ENCODE data around the gene AFF3.
"Not testable (repeated sequence)": the region's sequence is repeated elsewhere in the genome, so short reads cannot be mapped to it uniquely, and the experiment has no call there.

AFF3 gene

DNA sequence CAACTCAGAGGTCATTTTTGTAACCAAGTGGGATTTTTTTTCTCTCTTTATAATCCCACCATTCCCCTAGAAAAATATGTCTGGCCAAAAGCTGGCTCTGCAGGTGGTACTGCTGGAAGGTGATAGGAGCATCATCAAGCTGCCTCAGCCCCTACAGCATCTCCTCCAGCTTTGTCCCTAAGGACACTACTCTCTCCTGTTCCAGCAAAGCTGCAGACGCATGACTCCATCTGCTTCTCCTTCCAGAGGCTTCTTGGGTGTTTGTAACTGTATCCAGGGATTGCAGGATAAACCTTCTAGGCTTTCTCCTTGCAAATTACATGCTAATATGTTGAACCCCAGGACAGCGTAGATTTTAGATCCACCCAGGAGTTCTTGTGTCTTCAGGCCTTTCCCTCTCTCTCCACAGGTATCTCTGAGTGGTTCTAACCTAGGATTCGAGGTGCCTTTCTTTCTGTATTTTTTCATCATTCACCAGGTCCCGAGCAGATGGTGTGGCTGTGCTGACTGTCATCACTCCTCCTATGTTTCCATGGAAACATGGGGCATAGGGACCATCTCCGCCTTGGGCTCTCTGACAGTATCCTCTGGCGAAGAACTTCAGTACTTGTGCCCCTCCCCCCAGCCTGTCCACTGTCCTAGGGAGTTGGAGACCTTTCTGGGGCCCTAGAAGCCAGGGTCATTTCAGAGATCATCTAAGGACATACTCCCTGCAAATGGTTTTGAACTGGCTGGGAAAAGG is 34.3 kb downstream of the AFF3 start:
- DNase-seq (ENCODE audit: low read depth), result no peak

DNA sequence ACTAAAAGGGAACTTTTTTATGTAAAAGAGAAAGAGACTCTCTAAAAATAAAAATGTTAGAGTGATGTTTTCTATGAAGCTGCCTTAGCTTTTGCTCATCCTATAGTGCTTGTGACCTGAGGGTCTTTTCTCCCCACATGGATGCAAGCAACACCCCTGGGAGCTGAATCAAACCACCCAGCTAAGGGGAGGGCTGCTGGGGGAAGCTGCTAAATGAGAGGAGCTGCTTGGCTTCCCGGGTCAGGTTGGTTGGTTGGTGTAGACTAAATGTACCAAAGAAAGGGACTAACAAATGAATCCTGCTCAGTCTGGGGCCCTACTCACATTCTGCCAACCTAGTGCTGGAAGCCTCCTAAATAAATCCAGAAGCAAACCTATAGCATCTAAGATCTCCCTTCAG is 35.0 kb downstream of the AFF3 start:
- DNase-seq (ENCODE audit: low read depth), result no peak

DNA sequence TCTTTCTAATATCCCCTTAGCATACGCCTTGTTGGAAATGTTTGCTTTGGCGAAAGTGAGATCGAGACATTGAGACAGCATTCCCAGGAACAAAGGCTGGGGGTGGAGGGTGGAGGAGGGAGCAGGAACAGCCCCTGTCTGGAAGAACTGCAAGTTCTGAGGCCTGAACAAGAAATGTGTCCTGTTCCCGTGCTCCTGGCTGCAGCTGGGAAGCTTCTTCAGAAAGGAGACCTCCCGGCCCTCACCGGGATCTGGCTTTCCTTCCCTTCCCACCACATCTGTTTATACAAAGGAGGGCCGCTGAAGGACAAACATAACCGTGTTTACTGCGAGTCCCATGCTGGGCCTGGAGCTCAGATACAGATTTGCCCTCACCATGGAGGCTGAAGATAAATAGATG is 35.9 kb downstream of the AFF3 start:
- no peak for DNase-seq (ENCODE audit: low read depth)

DNA sequence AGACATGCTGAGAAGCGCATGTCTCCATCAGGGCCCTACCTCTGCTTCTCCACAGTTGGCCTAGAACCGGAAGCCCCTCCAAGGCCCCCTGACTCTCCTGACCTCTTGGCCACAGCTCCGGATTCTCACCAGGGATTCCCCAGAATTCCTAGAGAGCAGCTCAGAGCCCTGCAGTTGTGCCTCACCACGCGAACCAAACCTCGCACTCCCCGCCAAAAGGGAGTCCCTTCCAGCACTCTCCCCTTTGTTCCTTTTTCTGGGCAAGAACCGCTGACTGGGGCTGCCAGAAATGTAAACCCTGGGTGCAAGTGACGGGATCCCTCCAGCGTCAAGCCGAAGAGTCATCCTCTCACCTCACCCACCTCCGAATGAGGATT is 36.7 kb downstream of the AFF3 start:
- no peak for DNase-seq (ENCODE audit: low read depth)

DNA sequence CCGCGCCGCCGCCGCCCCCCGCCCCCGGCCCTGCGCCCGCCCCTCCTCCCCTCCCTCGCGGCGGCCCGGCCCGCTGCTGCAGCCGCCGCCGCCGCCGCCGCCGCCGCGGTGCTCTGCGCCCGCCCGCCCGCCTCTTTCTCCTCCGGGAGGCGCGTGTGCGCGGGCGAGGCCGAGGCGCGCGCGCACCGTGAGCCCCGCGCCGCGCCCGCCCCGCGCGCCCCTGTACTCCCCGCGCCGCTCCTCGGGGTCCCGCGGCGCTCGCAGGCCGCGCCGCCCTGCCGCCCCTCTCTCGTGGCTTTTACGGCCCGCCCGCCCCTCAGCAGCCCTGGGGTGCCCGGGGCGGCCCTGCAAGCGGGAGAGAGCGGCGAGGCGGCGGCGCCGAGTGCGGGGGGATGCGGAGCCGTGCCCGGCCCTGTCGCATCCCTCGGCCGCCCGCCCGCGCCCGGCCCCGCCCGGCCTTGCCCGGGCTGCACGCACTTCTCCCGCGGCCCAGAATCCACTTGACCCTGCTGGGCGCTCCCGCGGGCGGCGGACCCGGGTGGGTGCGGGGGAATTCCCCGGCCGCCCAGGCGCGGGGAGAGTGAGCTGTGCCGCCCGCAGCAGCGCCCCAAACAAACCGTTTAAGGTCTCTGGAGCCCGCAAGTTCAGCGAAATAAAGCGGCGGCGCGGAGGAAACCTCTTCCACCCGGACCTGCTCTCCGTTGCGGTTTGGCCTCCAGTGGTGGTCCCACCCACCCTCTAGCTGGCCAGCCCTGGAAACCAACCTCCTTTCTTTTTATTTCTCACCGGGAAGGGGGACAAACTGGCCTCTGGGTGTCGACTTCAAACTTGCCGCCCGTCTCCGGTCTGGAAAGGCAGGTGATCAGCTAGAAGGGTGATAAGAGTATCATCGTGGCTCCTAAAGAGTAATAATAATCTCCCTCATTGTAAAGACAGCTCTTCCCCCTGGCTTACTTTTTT is 37.4 kb downstream of the AFF3 start:
- no peak for DNase-seq (ENCODE audit: low read depth)

DNA sequence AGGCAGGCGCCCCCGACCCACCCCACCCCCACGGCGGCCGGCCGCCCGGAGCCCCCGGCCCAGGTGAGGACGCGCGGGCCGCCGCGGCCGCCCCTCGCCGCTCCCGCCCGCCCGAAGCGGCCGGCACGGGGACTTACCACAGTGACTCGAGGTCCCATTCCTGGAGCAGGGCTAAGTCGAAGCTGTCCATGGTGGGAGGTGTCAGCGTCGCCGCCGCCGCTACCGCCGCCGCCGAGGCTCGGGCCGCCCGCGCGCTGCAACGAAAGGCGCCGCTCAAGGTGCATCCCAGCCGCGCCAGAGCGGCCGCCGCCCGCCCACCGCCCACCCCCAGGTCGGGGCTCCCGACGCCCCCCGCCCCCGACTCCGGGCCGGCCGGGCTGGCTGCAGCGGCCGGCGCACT is 38.1 kb downstream of the AFF3 start:
- DNase-seq (ENCODE audit: low read depth), result not testable (repeated sequence)

DNA sequence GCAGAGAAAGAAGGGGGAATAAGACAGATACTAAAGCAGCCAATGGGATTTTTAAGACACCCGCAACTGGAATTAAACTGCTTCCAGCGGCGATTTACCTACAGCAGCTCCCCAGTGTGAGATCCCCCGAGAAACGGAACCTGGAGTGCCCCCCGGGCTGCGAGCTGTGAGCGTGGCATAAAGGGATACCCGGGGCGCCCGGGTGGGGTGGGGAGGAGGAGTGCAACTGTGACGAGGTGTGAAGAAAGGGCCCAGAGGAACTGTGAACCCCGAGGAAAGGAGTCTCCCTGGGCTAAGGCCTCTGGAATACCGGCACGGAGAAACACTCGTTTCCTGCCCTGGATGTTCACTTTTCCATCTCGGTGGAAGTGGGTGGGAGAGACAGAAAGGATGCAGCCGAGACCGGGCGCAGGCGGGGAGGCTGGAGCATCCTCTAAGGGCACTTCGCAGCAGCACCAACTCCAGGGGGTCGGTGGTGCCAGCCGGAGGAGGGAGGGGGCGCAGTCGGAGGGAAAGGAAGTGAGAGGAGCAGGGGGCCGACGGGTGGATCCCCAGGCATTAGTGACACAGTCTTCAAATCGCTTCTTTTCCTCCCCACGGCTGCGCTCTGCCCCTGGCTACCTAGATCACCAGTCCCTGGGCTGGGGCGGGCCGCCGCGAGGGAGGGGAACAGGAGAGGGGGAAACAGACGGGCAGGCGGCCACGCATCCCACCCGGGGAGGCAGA is 38.7 kb downstream of the AFF3 start:
- not testable (repeated sequence) for DNase-seq (ENCODE audit: low read depth)

DNA sequence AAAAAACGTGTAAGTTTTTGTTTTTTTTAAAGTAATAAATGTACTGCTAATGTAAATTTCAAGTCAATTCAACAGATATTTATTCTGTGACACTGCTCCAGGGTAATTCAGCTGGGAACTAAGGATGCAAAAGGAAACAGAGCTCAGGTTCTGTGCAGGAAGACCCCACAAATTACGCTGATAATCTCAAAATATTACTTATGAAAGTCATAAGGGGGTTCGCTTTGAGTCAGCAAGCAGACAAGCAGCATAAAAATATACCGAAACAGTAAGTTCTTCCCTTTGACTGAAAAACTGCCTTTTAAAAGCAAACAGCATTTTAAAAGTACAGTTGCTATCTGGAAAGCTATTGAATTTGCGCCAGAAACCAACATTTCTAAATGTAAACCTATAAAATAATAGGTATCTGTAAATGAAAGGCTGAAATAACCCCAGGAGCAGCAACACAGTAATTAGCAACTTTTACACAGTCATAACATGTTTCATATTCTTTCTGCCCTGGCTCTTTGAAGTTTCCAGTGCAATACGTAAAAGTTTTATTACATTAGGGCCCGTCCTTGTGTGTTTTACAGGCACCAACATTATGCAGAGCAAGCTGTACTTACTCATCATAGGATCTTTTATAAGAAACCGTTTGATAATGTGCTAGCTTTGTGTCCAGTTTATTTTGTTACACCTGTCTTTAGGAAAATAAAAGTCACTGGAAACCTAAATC is 39.8 kb downstream of the AFF3 start:
- not testable (repeated sequence) for DNase-seq (ENCODE audit: low read depth)

DNA sequence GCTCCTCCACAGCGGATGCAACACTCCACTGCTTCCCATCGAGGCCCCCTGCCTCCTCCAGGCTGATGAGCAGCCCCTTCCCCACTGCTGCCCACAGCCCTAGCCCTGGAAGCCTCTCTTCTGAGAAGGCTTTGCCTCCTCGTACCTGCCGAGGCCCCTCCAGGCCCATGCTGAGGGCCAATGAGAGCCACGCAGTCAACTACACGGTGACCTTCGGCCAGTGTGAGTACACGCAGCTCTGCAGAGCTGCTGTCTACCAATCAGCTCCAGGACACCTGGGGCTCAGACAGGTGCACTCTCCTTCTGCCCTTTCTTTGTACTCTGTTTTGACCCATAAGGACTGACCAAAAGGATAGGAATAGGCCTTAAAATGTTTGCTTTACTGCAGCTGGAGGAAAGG is 43.5 kb downstream of the AFF3 start:
- DNase-seq (ENCODE audit: low read depth), result not testable (repeated sequence)

DNA sequence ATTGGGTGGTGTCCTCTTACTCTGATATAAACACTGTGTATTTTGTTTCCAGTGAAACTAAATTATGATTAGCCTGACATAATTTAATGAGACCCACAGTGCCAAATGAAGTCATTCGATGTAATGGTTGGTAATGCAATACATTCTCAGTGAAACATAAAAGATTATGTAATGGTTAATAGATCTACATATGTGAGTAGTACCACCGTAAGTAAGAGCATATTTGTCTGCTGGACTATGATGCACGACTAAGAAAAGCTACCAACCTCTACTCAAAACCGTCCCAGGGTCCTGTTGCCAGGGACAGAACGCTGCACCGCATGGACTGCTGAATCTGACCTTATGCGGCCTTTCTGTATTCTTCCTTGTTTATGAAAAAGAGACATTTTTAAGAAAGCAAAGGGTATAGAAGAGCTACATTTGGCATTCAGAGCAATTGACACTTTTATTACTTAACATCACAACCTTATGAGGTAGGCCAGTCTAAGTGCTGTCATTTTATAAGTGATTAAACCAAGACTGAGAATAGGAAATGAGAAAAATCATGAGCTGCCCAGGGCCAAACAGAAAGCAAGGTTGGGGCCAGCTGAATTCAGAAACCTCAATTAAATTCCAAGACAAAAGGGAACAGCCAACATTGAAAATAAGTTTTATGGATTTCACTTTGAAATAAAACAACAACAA is 44.6 kb downstream of the AFF3 start:
- not testable (repeated sequence) for DNase-seq (ENCODE audit: low read depth)

DNA sequence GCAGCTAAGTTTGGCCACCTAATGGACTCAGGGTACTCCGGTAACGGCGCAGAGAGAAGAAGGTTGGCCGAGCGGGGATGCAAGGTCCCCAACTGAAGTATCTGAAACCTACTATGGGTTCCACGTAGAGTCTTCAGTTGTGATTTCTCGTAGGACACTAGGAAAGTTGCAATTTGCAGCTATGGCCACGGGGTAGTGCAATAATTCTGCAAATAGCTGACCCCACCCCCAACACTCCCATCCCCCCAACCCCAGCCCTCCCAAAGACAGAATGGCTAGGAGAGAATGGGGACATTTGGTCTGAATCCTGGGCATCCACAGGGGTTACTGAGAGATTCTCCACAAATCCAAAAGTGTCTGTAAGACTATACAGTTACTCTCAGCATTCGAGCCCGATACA is 46.5 kb downstream of the AFF3 start:
- not testable (repeated sequence) for DNase-seq (ENCODE audit: low read depth)

DNA sequence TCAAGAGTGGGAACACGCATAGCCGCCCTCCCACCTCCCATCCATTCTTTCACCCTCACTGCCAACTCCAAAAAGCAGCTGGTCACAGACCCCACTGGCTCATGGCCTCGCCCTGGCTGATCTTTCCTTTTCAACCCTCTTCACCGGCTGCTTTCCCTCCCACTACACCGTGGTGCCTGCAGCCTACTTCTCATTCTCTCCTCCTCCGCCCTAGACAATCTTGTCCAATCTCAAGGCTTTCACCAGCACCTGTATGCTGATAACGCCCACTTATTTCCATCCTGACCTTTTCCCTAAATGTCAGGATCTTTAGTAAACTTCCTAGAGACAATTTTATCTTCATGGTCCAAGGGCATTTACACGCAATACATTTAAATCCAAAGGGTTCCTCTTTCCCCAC is 50.6 kb downstream of the AFF3 start:
- not testable (repeated sequence) for DNase-seq (ENCODE audit: low read depth)

DNA sequence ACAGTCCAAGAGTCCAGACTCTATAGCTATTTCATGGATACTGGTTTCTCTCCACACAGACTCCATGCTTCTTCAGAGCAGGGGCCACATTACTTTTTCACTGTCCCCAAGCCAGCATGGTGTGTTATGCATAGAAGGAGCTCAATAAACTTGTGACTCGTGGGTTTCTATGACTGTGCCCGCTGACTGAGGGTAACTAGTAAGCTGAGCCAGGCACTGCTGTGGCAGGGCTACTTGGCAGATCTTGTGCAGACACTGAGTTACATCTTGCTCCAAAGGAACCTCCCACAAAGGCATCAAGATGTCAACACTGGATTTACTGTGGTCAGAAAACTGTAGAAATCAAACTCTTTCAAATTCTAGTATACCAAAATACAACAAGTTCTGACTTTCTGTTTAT is 56.6 kb downstream of the AFF3 start:
- not testable (repeated sequence) for DNase-seq (ENCODE audit: low read depth)

DNA sequence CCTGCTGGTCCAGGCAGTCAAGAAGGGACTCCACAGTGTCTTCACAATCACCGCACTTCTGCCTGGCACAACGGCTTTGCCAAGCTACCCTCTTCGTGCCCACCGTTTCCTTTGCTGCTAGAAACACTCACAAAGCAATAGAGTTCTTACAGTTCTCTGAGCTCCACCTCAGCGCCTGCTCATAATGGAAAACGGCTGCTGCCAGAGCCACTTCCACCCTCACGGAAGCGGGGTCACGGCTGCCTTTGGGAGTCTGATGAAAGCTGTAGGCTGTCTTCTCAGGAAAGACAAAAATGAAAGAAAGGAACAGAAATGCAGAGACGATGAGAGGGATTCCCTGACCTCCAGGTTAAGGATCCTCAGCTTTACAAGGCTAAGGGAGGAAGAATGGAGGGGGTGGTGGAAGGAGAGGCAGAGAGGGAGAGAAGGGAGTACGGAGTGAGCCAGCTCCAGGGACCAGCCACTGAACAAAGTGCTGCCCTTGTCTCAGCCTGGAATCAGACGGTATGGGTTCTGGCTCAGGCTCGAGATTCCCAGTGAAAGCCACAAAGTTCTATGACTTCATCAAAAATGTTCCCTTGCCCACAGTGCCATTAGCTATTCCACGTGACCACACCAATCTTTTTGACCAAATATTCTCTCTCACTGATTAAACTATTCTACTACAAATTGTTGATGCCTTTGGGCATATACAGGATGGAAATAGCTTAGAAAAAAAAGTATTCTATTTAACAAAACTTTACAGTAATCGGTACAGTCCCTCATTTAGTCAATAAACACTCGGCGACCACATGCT is 58.8 kb downstream of the AFF3 start:
- not testable (repeated sequence) for DNase-seq (ENCODE audit: low read depth)

DNA sequence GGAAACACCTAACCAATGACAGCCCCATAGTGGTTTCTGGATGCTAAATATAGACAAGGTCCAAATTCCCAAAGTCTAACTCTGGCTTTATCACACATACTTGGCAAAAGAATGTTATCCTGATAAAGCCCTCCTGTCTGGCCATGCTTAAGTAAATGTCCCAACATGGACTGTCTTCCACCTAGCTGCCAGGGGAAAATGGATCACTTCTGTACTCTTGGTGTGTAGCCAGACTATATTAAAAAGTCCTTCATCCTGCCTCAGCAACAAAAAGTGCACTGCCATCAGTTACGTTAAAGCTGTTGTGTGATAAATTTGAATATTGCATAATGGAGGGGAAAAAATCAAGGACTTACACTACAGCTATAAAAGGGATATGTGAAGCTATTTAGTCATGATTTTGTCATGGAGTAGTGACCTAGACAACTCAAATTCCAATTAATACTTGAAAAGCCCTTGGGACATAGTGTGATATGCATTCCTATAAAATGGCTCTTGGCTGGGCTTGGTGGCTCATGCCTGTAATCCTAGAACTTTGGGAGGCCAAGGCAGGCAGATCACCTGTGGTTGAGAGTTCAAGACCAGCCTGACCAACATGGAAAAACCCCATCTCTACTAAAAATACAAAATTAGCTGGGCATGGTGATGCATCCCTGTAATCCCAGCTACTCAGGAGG is 60.0 kb downstream of the AFF3 start:
- DNase-seq (ENCODE audit: low read depth), result not testable (repeated sequence)

DNA sequence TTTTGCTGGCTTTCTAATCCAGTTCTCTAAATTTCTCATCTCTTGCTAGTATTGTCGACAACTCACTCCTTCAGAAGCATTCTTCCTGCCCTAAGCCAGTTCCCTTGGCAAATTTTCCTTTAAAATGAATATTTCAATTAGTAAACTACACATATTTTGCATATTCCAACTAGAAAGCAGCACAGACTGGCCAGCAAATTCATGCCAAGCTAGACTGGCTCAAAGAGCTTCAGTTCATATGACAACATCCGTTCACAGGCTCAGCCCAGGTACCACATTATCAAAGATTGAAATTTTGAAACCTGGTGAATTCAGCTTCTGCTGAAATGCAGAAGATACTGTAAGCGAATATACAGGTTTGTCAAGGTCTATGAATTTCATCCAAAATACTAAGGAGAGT is 64.5 kb downstream of the AFF3 start:
- no peak for DNase-seq (ENCODE audit: low read depth)

DNA sequence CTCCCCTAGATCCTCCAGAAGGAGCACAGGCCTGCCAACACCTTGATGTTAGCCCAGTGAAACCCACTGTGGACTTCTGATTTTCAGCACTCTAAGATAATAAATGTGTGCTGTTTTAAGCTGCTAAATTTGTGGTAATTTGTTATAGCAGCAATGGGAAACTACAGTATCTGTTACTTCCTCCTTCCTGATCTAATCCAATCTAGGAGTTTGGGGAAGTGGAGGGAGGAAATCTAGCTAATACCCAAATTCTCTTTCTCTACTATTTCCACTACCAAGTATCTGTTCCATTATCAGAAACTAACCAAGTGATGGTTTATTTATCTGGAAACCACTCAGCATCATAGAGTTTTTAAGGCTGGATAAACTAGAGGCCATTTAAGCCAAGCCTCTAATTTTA is 64.9 kb downstream of the AFF3 start:
- no peak for DNase-seq (ENCODE audit: low read depth)

DNA sequence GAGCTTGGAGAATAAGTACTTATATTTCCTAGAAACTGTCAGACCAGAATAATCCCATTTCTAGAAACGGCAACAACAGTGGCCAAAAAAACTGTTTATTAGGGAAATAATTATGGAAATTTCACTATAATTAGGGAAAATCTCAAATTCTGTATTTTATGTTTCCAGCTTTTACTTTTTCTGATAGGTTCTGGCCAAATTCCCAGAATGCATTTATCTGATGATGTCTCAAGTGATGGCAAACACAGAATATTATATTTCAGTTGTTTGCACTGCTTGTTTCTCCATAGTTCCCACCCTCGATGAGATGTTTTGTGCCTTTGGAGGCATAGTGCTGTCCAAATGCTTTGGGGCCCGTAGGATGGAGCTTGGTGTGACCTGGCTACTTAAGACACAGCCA is 66.9 kb downstream of the AFF3 start:
- DNase-seq (ENCODE audit: low read depth), result no peak

DNA sequence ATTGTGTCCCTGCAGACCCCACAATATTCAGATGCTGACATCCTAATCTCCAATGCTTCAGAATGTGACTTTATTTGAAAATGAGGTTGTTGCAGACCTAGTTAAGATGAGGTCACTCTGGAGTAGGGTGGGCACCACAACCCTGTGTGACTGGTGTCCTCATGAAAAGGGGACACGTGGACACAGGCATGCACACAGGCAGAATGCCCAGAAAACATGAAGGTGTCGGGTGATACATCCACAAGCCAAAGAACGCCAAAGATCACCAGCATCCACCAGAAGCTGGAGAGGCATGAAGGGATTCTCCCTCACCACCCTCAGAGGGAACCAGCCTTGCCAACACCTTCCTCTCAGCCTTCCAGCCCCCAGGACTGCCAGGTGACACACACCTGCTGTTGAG is 69.3 kb downstream of the AFF3 start:
- DNase-seq (ENCODE audit: low read depth), result no peak

DNA sequence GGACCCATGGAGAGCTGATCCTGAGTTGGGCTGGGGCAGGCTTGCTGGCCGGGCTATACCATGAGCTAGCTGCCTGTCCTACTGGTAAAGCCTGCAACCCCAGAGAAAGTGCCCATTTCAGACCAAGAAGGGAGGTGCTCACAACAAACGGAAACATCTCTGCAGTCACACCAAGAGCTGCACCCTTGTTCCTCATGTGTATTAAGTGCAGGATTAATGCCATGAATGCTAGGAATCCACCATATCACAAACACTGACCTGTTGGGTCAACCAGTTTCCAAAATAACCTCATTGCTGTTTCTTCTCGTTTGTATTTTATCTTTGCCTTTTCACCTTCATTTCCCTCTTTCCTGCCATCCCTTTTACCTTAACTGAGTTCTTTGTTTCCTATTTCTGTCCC is 69.9 kb downstream of the AFF3 start:
- DNase-seq (ENCODE audit: low read depth), result no peak
